ENCODE measurements around the gene PKD1. TPM values are rescaled to one million over a fixed set of nuclear protein-coding genes. Genes with fewer than 3 reads are reported as not detected.

Gene PKD1
- total RNA-seq, 1 experiment from 2014 or later = 102 TPM

DNA sequence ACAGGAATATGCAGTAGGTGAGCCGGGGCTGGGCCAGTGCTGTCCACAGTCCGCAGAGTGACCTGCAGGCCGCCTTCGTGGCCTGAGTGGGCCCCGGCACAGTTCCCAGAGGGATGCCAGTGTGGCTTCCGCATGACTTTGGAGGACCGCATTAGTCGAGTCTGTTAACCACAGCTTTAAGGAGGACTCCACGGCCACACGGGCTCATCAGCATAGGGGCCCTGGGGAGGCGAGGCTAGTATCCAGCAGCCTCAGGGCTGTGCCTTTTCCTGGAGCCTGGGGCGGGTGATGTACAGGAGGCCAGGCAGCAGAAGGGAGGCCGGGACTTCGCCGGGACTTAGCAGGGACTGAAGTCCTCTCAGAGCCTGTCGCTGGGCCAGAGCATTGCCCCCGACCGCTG lies 74.7 kb downstream of the PKD1 start (continued):
- TF ChIP-seq, protein P1, sequence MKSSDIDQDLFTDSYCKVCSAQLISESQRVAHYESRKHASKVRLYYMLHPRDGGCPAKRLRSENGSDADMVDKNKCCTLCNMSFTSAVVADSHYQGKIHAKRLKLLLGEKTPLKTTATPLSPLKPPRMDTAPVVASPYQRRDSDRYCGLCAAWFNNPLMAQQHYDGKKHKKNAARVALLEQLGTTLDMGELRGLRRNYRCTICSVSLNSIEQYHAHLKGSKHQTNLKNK (CRISPR knock-in tag; IDR thresholded peaks at IDR 0.05) = no peak
- TF ChIP-seq HMGXB4 (CRISPR knock-in tag; IDR thresholded peaks at IDR 0.05) = no peak
- TF ChIP-seq USF1 (CRISPR knock-in tag; IDR thresholded peaks at IDR 0.05) = no peak
- TF ChIP-seq, protein P2, sequence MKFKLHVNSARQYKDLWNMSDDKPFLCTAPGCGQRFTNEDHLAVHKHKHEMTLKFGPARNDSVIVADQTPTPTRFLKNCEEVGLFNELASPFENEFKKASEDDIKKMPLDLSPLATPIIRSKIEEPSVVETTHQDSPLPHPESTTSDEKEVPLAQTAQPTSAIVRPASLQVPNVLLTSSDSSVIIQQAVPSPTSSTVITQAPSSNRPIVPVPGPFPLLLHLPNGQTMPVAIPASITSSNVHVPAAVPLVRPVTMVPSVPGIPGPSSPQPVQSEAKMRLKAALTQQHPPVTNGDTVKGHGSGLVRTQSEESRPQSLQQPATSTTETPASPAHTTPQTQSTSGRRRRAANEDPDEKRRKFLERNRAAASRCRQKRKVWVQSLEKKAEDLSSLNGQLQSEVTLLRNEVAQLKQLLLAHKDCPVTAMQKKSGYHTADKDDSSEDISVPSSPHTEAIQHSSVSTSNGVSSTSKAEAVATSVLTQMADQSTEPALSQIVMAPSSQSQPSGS (CRISPR knock-in tag; IDR thresholded peaks at IDR 0.05; ENCODE audit: borderline replicate concordance, low read depth) = no peak
- no peak for TF ChIP-seq FOXP1 (CRISPR knock-in tag; IDR thresholded peaks at IDR 0.05; ENCODE audit: borderline replicate concordance)
- TF ChIP-seq ATF1 (CRISPR knock-in tag; IDR thresholded peaks at IDR 0.05) = no peak
- TF ChIP-seq ZNF219 (CRISPR knock-in tag; IDR thresholded peaks at IDR 0.05; ENCODE audit: borderline replicate concordance) = no peak
- TF ChIP-seq, protein P3, sequence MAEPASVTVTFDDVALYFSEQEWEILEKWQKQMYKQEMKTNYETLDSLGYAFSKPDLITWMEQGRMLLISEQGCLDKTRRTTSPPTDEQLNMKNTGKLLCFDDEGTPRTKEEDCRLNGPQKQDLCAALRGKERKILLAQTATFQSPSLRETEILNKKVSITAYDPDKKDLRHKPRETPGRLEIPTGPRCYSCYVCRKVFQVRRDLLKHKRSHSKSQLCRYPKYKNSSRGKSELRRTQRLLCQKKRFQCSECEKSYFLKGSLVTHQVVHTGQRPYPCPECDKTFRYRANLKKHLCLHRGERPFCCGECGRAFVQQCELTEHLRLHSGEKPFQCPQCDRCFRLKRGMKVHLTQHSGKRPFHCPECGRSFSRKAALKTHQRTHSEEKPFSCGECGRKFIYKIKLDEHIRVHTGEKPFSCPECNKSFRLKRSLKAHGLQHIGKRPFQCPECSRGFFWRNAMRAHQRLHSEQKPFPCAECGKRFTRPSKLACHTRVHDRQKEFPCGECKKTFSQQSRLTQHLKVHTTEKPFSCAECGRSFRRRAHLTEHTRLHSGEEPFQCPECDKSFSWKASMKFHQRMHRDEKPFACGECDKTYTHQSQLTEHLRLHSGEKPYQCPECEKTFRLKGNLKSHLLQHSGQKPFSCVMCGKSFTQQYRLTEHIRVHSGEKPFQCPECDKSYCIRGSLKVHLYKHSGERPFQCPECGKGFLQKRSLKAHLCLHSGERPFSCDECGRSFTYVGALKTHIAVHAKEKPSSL (CRISPR knock-in tag; conservative IDR thresholded peaks at IDR 0.05) = no peak
- TF ChIP-seq SP1 (CRISPR knock-in tag; conservative IDR thresholded peaks at IDR 0.05) = no peak
- no peak for TF ChIP-seq ARID4B (CRISPR knock-in tag; IDR thresholded peaks at IDR 0.05; ENCODE audit: borderline replicate concordance)

- TF ChIP-seq ZNF121 (CRISPR knock-in tag; IDR thresholded peaks at IDR 0.05) (no peak), ARID4B (CRISPR knock-in tag; IDR thresholded peaks at IDR 0.05; ENCODE audit: borderline replicate concordance) (no peak), ESRRA (CRISPR knock-in tag; IDR thresholded peaks at IDR 0.05; ENCODE audit: borderline replicate concordance) (no peak), KAT7 (CRISPR knock-in tag; IDR thresholded peaks at IDR 0.05; ENCODE audit: borderline replicate concordance) (no peak), NR3C1 (CRISPR knock-in tag; conservative IDR thresholded peaks at IDR 0.05; ENCODE audit: low read depth) (no peak)
- POLR2A ChIA-PET = no interaction called here
- Mint-ChIP-seq H3K4me1 (no peaks in the 10 kb centered on the region), H3K27ac (no peak overlapping the region), H3K4me3 (no peak overlapping the region), H3K27me3 (ENCODE audit: low read depth) (no peaks in the 10 kb centered on the region), H3K36me3 (no peaks in the 10 kb centered on the region; the same call in 1 of the 2 replicates), H3K9me3 (no peaks in the 10 kb centered on the region)
- DNase-seq (ENCODE audit: low spot score) = no peak
- CTCF ChIA-PET = interaction anchor here (1.0 to 1.1 kb wide), 2 partner anchors 56 to 80 kb away, joined by 3 to 5 read pairs; no protein-coding TSS in a partner anchor
- ATAC-seq = no peak
Observed at GRCh38 chr16:2060346-2060745, 75.4 kb downstream of the PKD1 start.
